K562 (cell line): ENCODE measurements around the gene DOCK4. TPM values are rescaled to one million over a fixed set of nuclear protein-coding genes. Genes with fewer than 3 reads are reported as not detected.

Experiments
- ATAC-seq: fragments of 200-7000 bp; cut with Tn5 transposase; 3 replicates; pipeline ENCODE4 v1.9.1; 2020; ENCODE audit warnings: moderate library complexity
- BruUV-seq: library from RNA; stranded (reverse); fragments of 400-500 nt; replicated peaks from 2 replicates; lab custom pipeline; 2021; lab: Mats Ljungman, UMichigan
- CTCF ChIA-PET: fragments of 300-600 bp; formaldehyde crosslinking; extraction: SDS; loops from one replicate; lab custom pipeline; 2021; ENCODE audit warnings: low intra/inter-chr PET ratio; lab: Yijun Ruan, JAX
- POLR2A ChIA-PET: fragments of 300-600, 350-650 bp; sonication (Branson Sonifier 250); formaldehyde crosslinking; extraction: SDS; loops from one replicate; lab custom pipeline; 2021; ENCODE audit warnings: antibody characterized with exemption, inconsistent platforms; lab: Yijun Ruan, JAX
- DNase-seq, 4 experiments: peaks; one replicate each; pipeline versions ENCODE4 v3.0.0 to v3.0.0-alpha.2; 2011 to 2018; ENCODE audit warnings: low spot score in 3 of 4, mixed read lengths in 3 of 4; ENCODE audit errors: extremely low read depth in 1 of 4
- FAIRE-seq: peaks from 2 replicates; lab custom pipeline; 2011; peaks lifted over from hg19 to GRCh38; lab: Jason Lieb, UNC
- H2AFZ ChIP-seq: 2 replicates; pipeline ENCODE4 v1.6.0; 2011; ENCODE audit warnings: low read depth, low read length, control low read depth, inconsistent platforms
- H3K27ac ChIP-seq: fragments of 200-600 bp; 3 replicates; pipeline ENCODE4 v1.8.0; 2011; ENCODE audit warnings: low read depth, mild to moderate bottlenecking, control low read depth, inconsistent platforms, low read length, moderate library complexity, mixed read lengths; ENCODE audit errors: extremely low read depth
- H3K27me3 ChIP-seq, 2 experiments: fragments of 300-600 bp in 1 of 2; 2 replicates in 1 of 2; 3 replicates in 1 of 2; pipeline versions ENCODE4 v1.6.0 to v1.8.0; 2011; ENCODE audit warnings: inconsistent platforms in 2 of 2, low read length in 2 of 2, mild to moderate bottlenecking in 1 of 2, mixed read lengths in 1 of 2, moderate library complexity in 1 of 2; ENCODE audit not compliant: control insufficient read depth in 2 of 2, insufficient read depth in 2 of 2
- H3K36me3 ChIP-seq: fragments of 300-600 bp; 3 replicates; pipeline ENCODE4 v1.8.0; 2011; ENCODE audit warnings: mild to moderate bottlenecking, low read length, inconsistent platforms; ENCODE audit not compliant: control insufficient read depth, insufficient read depth
- H3K4me1 ChIP-seq, 2 experiments: fragments of 200-600 bp in 1 of 2; replicated peaks in 1 of 2; 2 replicates in 1 of 2; 3 replicates in 1 of 2; pipeline versions ENCODE4 v1.5.1 to v1.8.0; 2011; ENCODE audit warnings: inconsistent platforms in 2 of 2, low read length in 2 of 2, mild to moderate bottlenecking in 1 of 2, mixed read lengths in 1 of 2, moderate library complexity in 1 of 2; ENCODE audit not compliant: control insufficient read depth in 2 of 2, insufficient read depth in 2 of 2
- H3K4me2 ChIP-seq: 2 replicates; pipeline ENCODE4 v1.6.1; 2011; ENCODE audit warnings: low read length, control low read depth, inconsistent platforms, mixed read lengths; ENCODE audit not compliant: insufficient read depth
- H3K4me3 ChIP-seq: fragments of 200-600 bp; sonication (generic), shearing (Covaris generic); 2 replicates; pipeline ENCODE4 v1.5.1; 2016; ENCODE audit warnings: control low read depth, inconsistent platforms
- H3K79me2 ChIP-seq: fragments of 200-600 bp; 3 replicates; pipeline ENCODE4 v1.8.0; 2011; ENCODE audit warnings: low read length, inconsistent platforms; ENCODE audit not compliant: control insufficient read depth, insufficient read depth
- H3K9ac ChIP-seq, 2 experiments: 2 replicates each; pipeline versions ENCODE4 v1.6.0 to v1.6.1; 2011; ENCODE audit warnings: low read depth in 2 of 2, low read length in 2 of 2, control low read depth in 1 of 2, inconsistent platforms in 1 of 2, mild to moderate bottlenecking in 1 of 2, mixed read lengths in 1 of 2; ENCODE audit not compliant: insufficient read depth in 1 of 2
- H3K9me1 ChIP-seq: one replicate; pipeline ENCODE4 v1.6.0; 2011; ENCODE audit warnings: inconsistent platforms, mild to moderate bottlenecking, low read length, moderate library complexity; ENCODE audit not compliant: control insufficient read depth, insufficient read depth
- H3K9me3 ChIP-seq: replicated peaks from 2 replicates; pipeline ENCODE4 v1.5.1; 2011; ENCODE audit warnings: low read depth, low read length, inconsistent platforms; ENCODE audit not compliant: control insufficient read depth, insufficient read depth
- H4K20me1 ChIP-seq: replicated peaks from 2 replicates; pipeline ENCODE4 v1.6.1; 2011; ENCODE audit warnings: low read length, inconsistent platforms, mixed read lengths; ENCODE audit not compliant: control insufficient read depth, insufficient read depth
- CHD4 ChIP-seq: fragments of 200-600 bp; sonication (generic); IDR thresholded peaks from 3 replicates; pipeline ENCODE4 v1.6.1; 2012; ENCODE audit warnings: low read depth, mild to moderate bottlenecking, mixed read lengths, low read length, inconsistent platforms; ENCODE audit not compliant: insufficient read depth, insufficient replicate concordance, poor library complexity, severe bottlenecking
- ESRRA ChIP-seq: fragments of 450-650 bp; IDR thresholded peaks from 2 replicates; pipeline ENCODE4 v1.6.1; 2014; ENCODE audit warnings: low read depth, mild to moderate bottlenecking, moderate library complexity, borderline replicate concordance
- GTF2E2 ChIP-seq: fragments of 200-800 bp; sonication (Bioruptor generic); IDR thresholded peaks from 2 replicates; pipeline ENCODE4 v1.6.1; 2016; ENCODE audit warnings: missing genetic modification characterization, missing compliant biosample characterization
- IRF2 ChIP-seq: sonication (generic); formaldehyde crosslinking; IDR thresholded peaks from 2 replicates; pipeline ENCODE4 v1.8.1; 2022; ENCODE audit warnings: mild to moderate bottlenecking, missing genetic modification reagents
- KAT2B ChIP-seq: IDR thresholded peaks from one replicate; pipeline ENCODE4 v1.6.1; 2012; ENCODE audit warnings: low read depth, mild to moderate bottlenecking, control low read depth, inconsistent platforms, low read length, moderate library complexity
- LEF1 ChIP-seq: fragments of 450-650 bp; IDR thresholded peaks from 2 replicates; pipeline ENCODE4 v1.6.1; 2016; ENCODE audit warnings: mild to moderate bottlenecking
- PHF20 ChIP-seq: fragments of 450-650 bp; IDR thresholded peaks from 2 replicates; pipeline ENCODE4 v1.6.1; 2018; ENCODE audit not compliant: partially characterized antibody
- SMC3 ChIP-seq: conservative IDR thresholded peaks from 2 replicates; pipeline ENCODE4 v1.6.1; 2011; ENCODE audit warnings: low read depth, low read length, improper control_type of control experiment; ENCODE audit not compliant: insufficient read depth
- SNIP1 ChIP-seq: fragments of 450-650 bp; IDR thresholded peaks from 2 replicates; pipeline ENCODE4 v1.7.1; 2017; ENCODE audit warnings: low read depth, mild to moderate bottlenecking
- TEAD2 ChIP-seq: fragments of 450-650 bp; IDR thresholded peaks from 2 replicates; pipeline ENCODE4 v1.6.1; 2016; ENCODE audit warnings: missing genetic modification characterization, control low read depth, missing compliant biosample characterization
- ZNF445 ChIP-seq: fragments of 250-450 bp; sonication (Bioruptor Pico); IDR thresholded peaks from 2 replicates; pipeline ENCODE4 v1.4.0; 2020; ENCODE audit warnings: low read depth, mild to moderate bottlenecking, moderate library complexity
- ZZZ3 ChIP-seq: fragments of 450-650 bp; IDR thresholded peaks from 2 replicates; pipeline ENCODE4 v1.6.1; 2016; ENCODE audit warnings: antibody characterized with exemption, mild to moderate bottlenecking, moderate library complexity
- WGBS: fragments of 100-300 bp; shearing (Covaris generic); methylation state at CpG from one replicate; pipeline ENCODE4 v1.1.6; 2016; ENCODE audit warnings: low coverage, mixed read lengths; ENCODE audit not compliant: insufficient coverage; ENCODE audit errors: missing lambda C conversion rate; 5-methylcytosine and 5-hydroxymethylcytosine counted together
- in situ Hi-C: fragments of 300-500 bp; cut with MboI; formaldehyde crosslinking; loops from 4 replicates; pipeline ENCODE4 v1.15.0; 2018; ENCODE audit warnings: inconsistent platforms, mixed read lengths
- intact Hi-C: fragments of 100-400 bp; cut with micrococcal nuclease; formaldehyde crosslinking; loops from 2 replicates; pipeline ENCODE4 v1.14.2; 2022
- polyA plus RNA-seq, 8 experiments: library from polyadenylated mRNA; depleted of rRNA in 4 of 8; stranded (reverse) in 5 of 8; unstranded in 3 of 8; fragments of >200 nt; fragmentation: Nextera tagmentation in 2 of 8; fragmentation: Illumina TruSeq in 1 of 8; extraction: Ambion mirVana in 2 of 8; extraction: Trizol in 1 of 8; gene quantifications; 2 replicates each; pipeline versions ENCODE4 v1.2.1 to v1.2.3, GENCODE V29; 2011 to 2014; ENCODE audit warnings: inconsistent platforms in 1 of 8, missing spikeins in 1 of 8
- total RNA-seq, 7 experiments: library from RNA; depleted of rRNA in 6 of 7; stranded (reverse); fragments of >200 nt in 6 of 7; fragmentation: Illumina TruSeq in 2 of 7; extraction: Trizol in 2 of 7; gene quantifications; 2 replicates each; pipeline versions ENCODE4 v1.2.1 to v1.2.3, GENCODE V29; 2011 to 2021; ENCODE audit warnings: low replicate concordance in 1 of 7
- TF ChIP-seq, protein P1 (sequence below): fragments of 150-350 bp; conservative IDR thresholded peaks from 2 replicates; pipeline ENCODE4 v1.6.1; 2014; ENCODE audit warnings: low read length
- TF ChIP-seq, protein P2 (sequence below): fragments of 450-650 bp; formaldehyde crosslinking; IDR thresholded peaks from 2 replicates; pipeline ENCODE4 v1.4.0; 2020; ENCODE audit warnings: mild to moderate bottlenecking

DOCK4 gene
- total and polyA plus RNA-seq, 9 of the 15 experiments (the other 6 are each of a cell fraction or from before 2014, with no cell fraction given), result 0.42 to 5.7 (median 2.3) TPM

DNA sequence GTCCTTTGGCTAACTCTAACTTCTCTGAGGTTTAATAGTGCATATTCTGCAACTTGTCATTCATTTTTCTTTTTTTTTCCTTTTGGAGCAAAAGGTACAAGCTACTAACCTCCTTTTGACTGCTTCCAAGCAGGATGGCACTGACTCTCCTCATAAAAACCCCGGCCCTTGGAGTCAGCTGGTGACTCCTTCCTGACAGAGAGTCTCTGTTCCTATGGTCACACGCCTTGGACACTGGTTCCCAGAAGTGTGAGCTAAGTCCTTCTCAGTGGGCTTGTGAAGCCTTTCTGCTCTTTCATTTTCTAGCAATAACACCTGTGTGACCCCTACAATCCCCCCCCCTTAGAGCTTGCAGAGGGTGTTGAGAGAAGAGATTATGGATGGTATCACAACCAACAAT, 21.7 kb downstream of the DOCK4 start:
- in situ Hi-C loops, result no loop called here
- POLR2A ChIA-PET, result interaction anchor here (0.5 kb wide), 1 partner anchor 23 kb away, joined by 4 read pairs; no protein-coding TSS in a partner anchor
- no peak overlapping the region for H3K27ac ChIP-seq
- no peaks in the 10 kb centered on the region for H3K4me1 ChIP-seq
- no peaks in the 10 kb centered on the region for H4K20me1 ChIP-seq
- intact Hi-C loops, result no loop called here
- peaks cover 5 to 24% of the 10 kb centered on the region in 2 experiments; a peak in 3 of 5 replicates for H3K27me3 ChIP-seq
- CTCF ChIA-PET, result no interaction called here
- no peaks in the 10 kb centered on the region for H3K9me3 ChIP-seq
- ATAC-seq, result no peak
- H3K4me2 ChIP-seq, result no peak overlapping the region
- H3K36me3 ChIP-seq, result no peaks in the 10 kb centered on the region
- no TSS peak for BruUV-seq
- no peak overlapping the region for H3K9ac ChIP-seq
- no peaks in the 10 kb centered on the region for H3K79me2 ChIP-seq
- WGBS, result 0% methylated on average over 2 of the region's 2 CpGs
- no peak overlapping the region for H2AFZ ChIP-seq
- H3K4me3 ChIP-seq, result no peak overlapping the region
- no peak for DNase-seq
- TF ChIP-seq PHF20 (no peak), CHD4 (no peak), KAT2B (no peak)
- TF ChIP-seq, all 486 proteins: peak for 0
- no peaks in the 10 kb centered on the region for H3K9me1 ChIP-seq
- FAIRE-seq, result no peak

DNA sequence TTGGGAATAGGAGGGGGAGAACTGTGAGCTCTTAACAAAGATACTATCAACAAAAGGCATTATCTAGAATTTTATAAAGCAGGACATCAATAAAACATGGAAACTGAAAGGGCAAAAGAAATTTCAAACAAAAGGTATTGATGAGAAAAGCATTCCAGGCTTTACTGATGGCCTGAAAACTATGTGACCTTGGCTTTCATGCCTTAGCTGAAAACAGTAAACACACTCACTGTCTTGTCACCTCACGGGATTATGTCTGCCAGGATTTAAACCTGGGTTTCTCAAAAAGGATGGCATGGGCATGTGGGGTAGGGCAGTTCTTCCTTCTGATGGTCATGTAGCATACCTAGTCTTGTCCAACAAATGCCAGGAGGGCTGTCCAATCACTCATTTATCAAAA, 22.9 kb downstream of the DOCK4 start:
- FAIRE-seq, result no peak
- no peak for TF ChIP-seq ESRRA
- no peak for TF ChIP-seq ZNF445
- no peak for TF ChIP-seq IRF2 (CRISPR knock-in tag)
- no peak for TF ChIP-seq SNIP1
- no peak for TF ChIP-seq GTF2E2 (tag)
- no peak for TF ChIP-seq SMC3
- TF ChIP-seq TEAD2 (tag), result no peak
- TF ChIP-seq, protein P1, sequence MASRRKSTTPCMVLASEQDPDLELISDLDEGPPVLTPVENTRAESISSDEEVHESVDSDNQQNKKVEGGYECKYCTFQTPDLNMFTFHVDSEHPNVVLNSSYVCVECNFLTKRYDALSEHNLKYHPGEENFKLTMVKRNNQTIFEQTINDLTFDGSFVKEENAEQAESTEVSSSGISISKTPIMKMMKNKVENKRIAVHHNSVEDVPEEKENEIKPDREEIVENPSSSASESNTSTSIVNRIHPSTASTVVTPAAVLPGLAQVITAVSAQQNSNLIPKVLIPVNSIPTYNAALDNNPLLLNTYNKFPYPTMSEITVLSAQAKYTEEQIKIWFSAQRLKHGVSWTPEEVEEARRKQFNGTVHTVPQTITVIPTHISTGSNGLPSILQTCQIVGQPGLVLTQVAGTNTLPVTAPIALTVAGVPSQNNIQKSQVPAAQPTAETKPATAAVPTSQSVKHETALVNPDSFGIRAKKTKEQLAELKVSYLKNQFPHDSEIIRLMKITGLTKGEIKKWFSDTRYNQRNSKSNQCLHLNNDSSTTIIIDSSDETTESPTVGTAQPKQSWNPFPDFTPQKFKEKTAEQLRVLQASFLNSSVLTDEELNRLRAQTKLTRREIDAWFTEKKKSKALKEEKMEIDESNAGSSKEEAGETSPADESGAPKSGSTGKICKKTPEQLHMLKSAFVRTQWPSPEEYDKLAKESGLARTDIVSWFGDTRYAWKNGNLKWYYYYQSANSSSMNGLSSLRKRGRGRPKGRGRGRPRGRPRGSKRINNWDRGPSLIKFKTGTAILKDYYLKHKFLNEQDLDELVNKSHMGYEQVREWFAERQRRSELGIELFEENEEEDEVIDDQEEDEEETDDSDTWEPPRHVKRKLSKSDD, result no peak
- TF ChIP-seq ZZZ3, result no peak
- TF ChIP-seq, protein P2, sequence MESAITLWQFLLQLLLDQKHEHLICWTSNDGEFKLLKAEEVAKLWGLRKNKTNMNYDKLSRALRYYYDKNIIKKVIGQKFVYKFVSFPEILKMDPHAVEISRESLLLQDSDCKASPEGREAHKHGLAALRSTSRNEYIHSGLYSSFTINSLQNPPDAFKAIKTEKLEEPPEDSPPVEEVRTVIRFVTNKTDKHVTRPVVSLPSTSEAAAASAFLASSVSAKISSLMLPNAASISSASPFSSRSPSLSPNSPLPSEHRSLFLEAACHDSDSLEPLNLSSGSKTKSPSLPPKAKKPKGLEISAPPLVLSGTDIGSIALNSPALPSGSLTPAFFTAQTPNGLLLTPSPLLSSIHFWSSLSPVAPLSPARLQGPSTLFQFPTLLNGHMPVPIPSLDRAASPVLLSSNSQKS (CRISPR knock-in tag), result no peak
- no peak for TF ChIP-seq LEF1

More for the DNA sequence above, 22.9 kb downstream of the DOCK4 start:
- no peak overlapping the region for H3K4me3 ChIP-seq
- DNase-seq (no peak), ATAC-seq (no peak)
- H3K9me3 ChIP-seq, result no peaks in the 10 kb centered on the region
- H3K27ac ChIP-seq, result no peak overlapping the region
- H2AFZ ChIP-seq, result no peak overlapping the region
- in situ Hi-C loops (no loop called here), intact Hi-C loops (no loop called here)
- peaks cover 5 to 24% of the 10 kb centered on the region in 2 experiments; a peak in 3 of 5 replicates for H3K27me3 ChIP-seq
- BruUV-seq, result no TSS peak
- POLR2A ChIA-PET, result interaction anchor here (0.6 kb wide), 1 partner anchor 140 kb away, joined by 3 read pairs; no protein-coding TSS in a partner anchor
- no peaks in the 10 kb centered on the region for H3K9me1 ChIP-seq
- H3K4me2 ChIP-seq, result no peak overlapping the region
- H3K36me3 ChIP-seq, result no peaks in the 10 kb centered on the region
- 0% methylated on average over 1 of the region's 1 CpG for WGBS
- H3K9ac ChIP-seq, result no peak overlapping the region
- CTCF ChIA-PET, result no interaction called here
- H4K20me1 ChIP-seq, result no peaks in the 10 kb centered on the region
- H3K79me2 ChIP-seq, result no peaks in the 10 kb centered on the region
- no peaks in the 10 kb centered on the region for H3K4me1 ChIP-seq
